Heart left ventricle (tissue), 13 donors: ENCODE results near the gene MAP1LC3B2.

ENCODE experiments used
- POLR2A ChIP-seq, 2 donors: fragments of 450-650 bp; IDR thresholded peaks; one replicate each; pipeline ENCODE4 v1.6.1; 2017; ENCODE audit warnings: antibody characterized with exemption in 2 of 2, mild to moderate bottlenecking in 2 of 2, moderate library complexity in 2 of 2
- TF ChIP-seq, protein P1 (sequence below), 12 donors: fragments of 200-600 bp; sonication (generic) in 4 of 12; IDR thresholded peaks; one replicate each; pipeline versions ENCODE4 v1.5.0 to v1.8.0; 2018 to 2022; ENCODE audit warnings: antibody characterized with exemption in 12 of 12, mild to moderate bottlenecking in 5 of 12
- donor health status: ischemic (EF 13 %, LVEDD 7.1; RV severe dilation, severe dysfunction).
- donor health status: DM: no; HTN: yes; CAD: no.
- donor health status: DM: no; HTN: no; CAD: no.
- donor health status: ischemic (EF 25% LVEDD 6.9; RV normal size, moderate dysfunction).
- donor health status: ischemic (EF 25% LVEDD 5.7; RV mildly dilated, moderate dysfunction).
- donor health status: ischemic (EF 35%, LVEDD 5.7; RV mildly dilated, moderate dysfunction).
- donor health status: nonischemic (EF 11% LVEDD 7.7; RV severe dilation, severe dysfunction).
- donor health status: DM: yes; HTN: yes; CAD: no.
- donor health status: PGD.
- donor health status: ischemic (EF 29% LVEDD 5.4; RV normal size, mild dysfunction).
- donor health status: nonischemic (EF 23%, LVEDD 6.1; RV moderate dilation, normal function).

GRCh38 chr12:116529686-116530085 lies 29.5 kb upstream of the MAP1LC3B2 start:
- TF ChIP-seq, protein P1, sequence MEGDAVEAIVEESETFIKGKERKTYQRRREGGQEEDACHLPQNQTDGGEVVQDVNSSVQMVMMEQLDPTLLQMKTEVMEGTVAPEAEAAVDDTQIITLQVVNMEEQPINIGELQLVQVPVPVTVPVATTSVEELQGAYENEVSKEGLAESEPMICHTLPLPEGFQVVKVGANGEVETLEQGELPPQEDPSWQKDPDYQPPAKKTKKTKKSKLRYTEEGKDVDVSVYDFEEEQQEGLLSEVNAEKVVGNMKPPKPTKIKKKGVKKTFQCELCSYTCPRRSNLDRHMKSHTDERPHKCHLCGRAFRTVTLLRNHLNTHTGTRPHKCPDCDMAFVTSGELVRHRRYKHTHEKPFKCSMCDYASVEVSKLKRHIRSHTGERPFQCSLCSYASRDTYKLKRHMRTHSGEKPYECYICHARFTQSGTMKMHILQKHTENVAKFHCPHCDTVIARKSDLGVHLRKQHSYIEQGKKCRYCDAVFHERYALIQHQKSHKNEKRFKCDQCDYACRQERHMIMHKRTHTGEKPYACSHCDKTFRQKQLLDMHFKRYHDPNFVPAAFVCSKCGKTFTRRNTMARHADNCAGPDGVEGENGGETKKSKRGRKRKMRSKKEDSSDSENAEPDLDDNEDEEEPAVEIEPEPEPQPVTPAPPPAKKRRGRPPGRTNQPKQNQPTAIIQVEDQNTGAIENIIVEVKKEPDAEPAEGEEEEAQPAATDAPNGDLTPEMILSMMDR (IDR thresholded peaks at IDR 0.05), result no peak
- no peak for TF ChIP-seq POLR2A (IDR thresholded peaks at IDR 0.05)
